ENCODE results near the gene SYNDIG1.

DNA sequence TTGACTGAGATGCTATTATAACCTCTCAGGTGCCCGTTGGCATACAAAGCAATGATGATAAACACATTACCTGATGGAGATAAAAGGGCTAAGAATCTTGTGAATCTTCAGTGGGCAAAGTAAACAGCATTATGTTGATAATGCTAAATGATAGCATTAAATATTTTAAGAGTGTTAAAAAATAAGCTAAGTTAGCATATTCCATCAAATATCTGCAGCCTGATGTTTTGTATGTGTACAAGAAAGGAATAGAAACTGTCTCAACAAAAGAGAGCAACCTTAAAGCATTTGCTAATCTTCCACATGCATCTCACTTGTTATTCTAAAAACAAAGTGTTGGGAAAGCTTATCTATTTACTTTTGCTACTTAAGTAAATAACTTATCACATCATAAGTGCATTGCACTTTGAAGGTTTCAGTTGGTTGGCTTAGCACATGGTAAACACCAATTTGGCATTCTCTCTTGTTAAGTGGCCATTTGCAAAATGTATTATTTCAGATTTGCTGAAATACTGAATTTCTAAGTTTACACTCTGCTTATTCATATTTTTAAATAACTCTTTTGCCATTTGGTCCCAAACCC lies 151.6 kb downstream of the SYNDIG1 start:
- TF ChIP-seq POLR2A (IDR thresholded peaks at IDR 0.05) = no peak
- TF ChIP-seq, protein P1, sequence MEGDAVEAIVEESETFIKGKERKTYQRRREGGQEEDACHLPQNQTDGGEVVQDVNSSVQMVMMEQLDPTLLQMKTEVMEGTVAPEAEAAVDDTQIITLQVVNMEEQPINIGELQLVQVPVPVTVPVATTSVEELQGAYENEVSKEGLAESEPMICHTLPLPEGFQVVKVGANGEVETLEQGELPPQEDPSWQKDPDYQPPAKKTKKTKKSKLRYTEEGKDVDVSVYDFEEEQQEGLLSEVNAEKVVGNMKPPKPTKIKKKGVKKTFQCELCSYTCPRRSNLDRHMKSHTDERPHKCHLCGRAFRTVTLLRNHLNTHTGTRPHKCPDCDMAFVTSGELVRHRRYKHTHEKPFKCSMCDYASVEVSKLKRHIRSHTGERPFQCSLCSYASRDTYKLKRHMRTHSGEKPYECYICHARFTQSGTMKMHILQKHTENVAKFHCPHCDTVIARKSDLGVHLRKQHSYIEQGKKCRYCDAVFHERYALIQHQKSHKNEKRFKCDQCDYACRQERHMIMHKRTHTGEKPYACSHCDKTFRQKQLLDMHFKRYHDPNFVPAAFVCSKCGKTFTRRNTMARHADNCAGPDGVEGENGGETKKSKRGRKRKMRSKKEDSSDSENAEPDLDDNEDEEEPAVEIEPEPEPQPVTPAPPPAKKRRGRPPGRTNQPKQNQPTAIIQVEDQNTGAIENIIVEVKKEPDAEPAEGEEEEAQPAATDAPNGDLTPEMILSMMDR (IDR thresholded peaks at IDR 0.05) = no peak

All from prostate gland (tissue), 2 donors.